ENCODE results near the gene CSRP1. TPM values are rescaled to one million over a fixed set of nuclear protein-coding genes. Genes with fewer than 3 reads are reported as not detected.
A peak's percentile ranks its signal among the peaks of the same experiment; 100 is the strongest.

Gene CSRP1
- total RNA-seq, 1 donor from 2014 or later = 823 TPM

DNA sequence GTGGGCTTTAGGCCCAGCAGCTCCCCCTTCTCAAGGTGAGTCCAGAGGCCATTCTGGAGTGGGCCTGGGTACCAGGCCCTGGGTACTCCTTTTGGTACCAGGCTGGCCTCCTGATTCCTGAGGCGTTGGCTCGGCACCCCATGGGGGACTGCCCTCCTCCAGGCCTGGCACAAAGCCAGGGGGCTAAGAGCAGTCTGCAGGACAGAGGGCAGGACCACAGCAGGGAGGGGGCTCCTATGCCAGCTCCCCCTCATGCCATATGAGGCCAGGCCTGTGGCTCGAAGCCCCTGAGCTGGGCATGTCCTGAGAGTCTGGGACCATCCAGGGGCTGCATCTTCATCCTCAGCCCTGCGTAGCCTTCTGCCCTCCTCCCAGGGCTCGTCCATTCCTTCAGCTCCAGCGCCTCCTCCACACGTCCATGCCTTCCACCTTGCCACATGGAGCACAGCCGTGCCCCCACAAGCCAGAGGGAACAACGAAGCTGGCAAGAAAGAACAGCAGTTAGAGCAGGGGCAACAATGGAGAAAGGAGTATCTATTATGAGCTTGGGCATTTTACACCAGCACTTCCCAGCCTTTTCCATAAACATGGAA lies 41.1 kb downstream of the CSRP1 start:
- no peak for DNase-seq (ENCODE audit: low read depth)
- TF ChIP-seq, protein P1, sequence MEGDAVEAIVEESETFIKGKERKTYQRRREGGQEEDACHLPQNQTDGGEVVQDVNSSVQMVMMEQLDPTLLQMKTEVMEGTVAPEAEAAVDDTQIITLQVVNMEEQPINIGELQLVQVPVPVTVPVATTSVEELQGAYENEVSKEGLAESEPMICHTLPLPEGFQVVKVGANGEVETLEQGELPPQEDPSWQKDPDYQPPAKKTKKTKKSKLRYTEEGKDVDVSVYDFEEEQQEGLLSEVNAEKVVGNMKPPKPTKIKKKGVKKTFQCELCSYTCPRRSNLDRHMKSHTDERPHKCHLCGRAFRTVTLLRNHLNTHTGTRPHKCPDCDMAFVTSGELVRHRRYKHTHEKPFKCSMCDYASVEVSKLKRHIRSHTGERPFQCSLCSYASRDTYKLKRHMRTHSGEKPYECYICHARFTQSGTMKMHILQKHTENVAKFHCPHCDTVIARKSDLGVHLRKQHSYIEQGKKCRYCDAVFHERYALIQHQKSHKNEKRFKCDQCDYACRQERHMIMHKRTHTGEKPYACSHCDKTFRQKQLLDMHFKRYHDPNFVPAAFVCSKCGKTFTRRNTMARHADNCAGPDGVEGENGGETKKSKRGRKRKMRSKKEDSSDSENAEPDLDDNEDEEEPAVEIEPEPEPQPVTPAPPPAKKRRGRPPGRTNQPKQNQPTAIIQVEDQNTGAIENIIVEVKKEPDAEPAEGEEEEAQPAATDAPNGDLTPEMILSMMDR (IDR thresholded peaks at IDR 0.05; ENCODE audit: insufficient read depth, low read length, poor library complexity, severe bottlenecking) = no peak

GRCh38 chr1:201463071-201463552 lies 43.8 kb downstream of the CSRP1 start:
- no peak overlapping the region for H3K4me3 ChIP-seq (ENCODE audit: low read depth, low read length)
- no peaks in the 10 kb centered on the region for H3K27me3 ChIP-seq (ENCODE audit: control insufficient read depth, insufficient read depth, low read length)
- H3K36me3 ChIP-seq (ENCODE audit: control insufficient read depth, insufficient read depth, low read length) = peaks cover 1% of the 10 kb centered on the region
- DNase-seq (ENCODE audit: low read depth) = no peak
- TF ChIP-seq, protein P1 (IDR thresholded peaks at IDR 0.05; ENCODE audit: insufficient read depth, low read length, poor library complexity, severe bottlenecking) = peak; percentile 37

More for the DNA sequence above, 41.1 kb downstream of the CSRP1 start:
- Histone ChIP-seq H3K36me3 (ENCODE audit: control insufficient read depth, insufficient read depth, low read length) (peaks cover 1% of the 10 kb centered on the region), H3K27me3 (ENCODE audit: control insufficient read depth, insufficient read depth, low read length) (no peaks in the 10 kb centered on the region), H3K4me3 (ENCODE audit: low read depth, low read length) (peak overlapping the region; percentile 78)

- TF ChIP-seq, protein P1 (IDR thresholded peaks at IDR 0.05; ENCODE audit: insufficient read depth, low read length, poor library complexity, severe bottlenecking) = no peak
- H3K4me3 ChIP-seq (ENCODE audit: low read depth, low read length) = no peak overlapping the region
Observed at GRCh38 chr1:201461645-201462441, 45.1 kb downstream of the CSRP1 start.

DNA sequence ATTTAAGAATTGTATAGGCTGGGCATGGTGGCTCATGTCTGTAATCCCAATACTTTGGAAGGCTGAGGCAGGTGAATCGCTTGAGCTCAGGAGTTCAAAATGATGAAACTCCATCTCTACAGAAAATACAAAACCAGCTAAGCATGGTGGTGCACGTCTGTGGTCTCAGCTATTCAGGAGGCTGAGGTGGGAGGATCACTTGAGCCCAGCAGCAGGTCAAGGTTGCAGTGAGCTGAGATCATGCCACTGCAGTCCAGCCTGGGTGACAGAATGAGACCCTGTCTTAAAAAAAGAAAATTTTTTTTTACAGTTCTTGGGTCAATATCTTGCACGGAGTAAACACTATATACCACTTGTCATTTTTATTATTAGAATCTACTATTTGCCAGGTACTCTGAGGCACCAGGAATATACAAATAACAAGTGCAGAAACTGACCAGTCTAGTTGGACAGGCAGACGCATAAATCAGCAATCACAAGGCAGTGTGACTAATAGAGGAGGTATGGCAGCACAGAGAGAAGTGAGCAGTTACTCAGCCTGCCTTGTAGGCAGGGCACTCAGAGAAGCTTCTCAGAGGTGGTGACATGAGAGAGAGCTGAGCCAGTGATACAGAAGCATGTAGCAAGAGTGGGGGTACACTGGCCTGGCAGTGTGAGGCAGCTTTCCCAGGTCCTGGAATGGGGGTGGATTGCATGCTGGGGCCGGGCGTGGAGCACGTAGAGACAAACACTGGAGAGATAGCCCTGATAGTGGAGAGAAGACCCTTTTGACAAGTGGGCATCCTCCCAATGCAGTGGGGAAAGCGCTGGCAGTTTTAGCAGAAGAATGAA lies 45.9 kb downstream of the CSRP1 start:
- no peaks in the 10 kb centered on the region for H3K27me3 ChIP-seq (ENCODE audit: control insufficient read depth, insufficient read depth, low read length)
- DNase-seq (ENCODE audit: low read depth) = peak; percentile 98
- H3K4me3 ChIP-seq (ENCODE audit: low read depth, low read length) = no peak overlapping the region
- TF ChIP-seq, protein P1 (IDR thresholded peaks at IDR 0.05; ENCODE audit: insufficient read depth, low read length, poor library complexity, severe bottlenecking) = no peak
- H3K36me3 ChIP-seq (ENCODE audit: control insufficient read depth, insufficient read depth, low read length) = peaks cover 1% of the 10 kb centered on the region

More at GRCh38 chr1:201461645-201462441, 45.1 kb downstream of the CSRP1 start:
- H3K36me3 ChIP-seq (ENCODE audit: control insufficient read depth, insufficient read depth, low read length) = peaks cover 1% of the 10 kb centered on the region
- H3K27me3 ChIP-seq (ENCODE audit: control insufficient read depth, insufficient read depth, low read length) = no peaks in the 10 kb centered on the region
- peak; percentile 97 for DNase-seq (ENCODE audit: low read depth)

- TF ChIP-seq, protein P1 (IDR thresholded peaks at IDR 0.05; ENCODE audit: insufficient read depth, low read length, poor library complexity, severe bottlenecking) = no peak
- H3K4me3 ChIP-seq (ENCODE audit: low read depth, low read length) = no peak overlapping the region
- no peaks in the 10 kb centered on the region for H3K27me3 ChIP-seq (ENCODE audit: control insufficient read depth, insufficient read depth, low read length)
- no peak for DNase-seq (ENCODE audit: low read depth)
- no peaks in the 10 kb centered on the region for H3K36me3 ChIP-seq (ENCODE audit: control insufficient read depth, insufficient read depth, low read length)
Observed at GRCh38 chr1:201459775-201460174, 47.1 kb downstream of the CSRP1 start.
